Right renal pelvis (tissue), 4 donors: ENCODE data around the gene CPM. TPM values are rescaled to one million over a fixed set of nuclear protein-coding genes. Genes with fewer than 3 reads are reported as not detected.
"Not testable (repeated sequence)": the region's sequence is repeated elsewhere in the genome, so short reads cannot be mapped to it uniquely, and the experiment has no call there.

ENCODE experiments used
- DNase-seq, 4 donors: peaks; one replicate each; pipeline ENCODE4 v3.0.0-alpha.2; 2013; ENCODE audit warnings: low read depth in 4 of 4, low spot score in 3 of 4, missing footprints in 1 of 4
- polyA plus RNA-seq, 4 donors: library from polyadenylated mRNA; unstranded; fragments of 120-200 nt; gene quantifications; one replicate each; pipeline ENCODE4 v1.2.1, GENCODE V29; 2013; ENCODE audit not compliant: insufficient read length in 4 of 4

Gene CPM
- polyA plus RNA-seq, 4 donors = 25.5 to 28.6 (median 27.4) TPM

DNA sequence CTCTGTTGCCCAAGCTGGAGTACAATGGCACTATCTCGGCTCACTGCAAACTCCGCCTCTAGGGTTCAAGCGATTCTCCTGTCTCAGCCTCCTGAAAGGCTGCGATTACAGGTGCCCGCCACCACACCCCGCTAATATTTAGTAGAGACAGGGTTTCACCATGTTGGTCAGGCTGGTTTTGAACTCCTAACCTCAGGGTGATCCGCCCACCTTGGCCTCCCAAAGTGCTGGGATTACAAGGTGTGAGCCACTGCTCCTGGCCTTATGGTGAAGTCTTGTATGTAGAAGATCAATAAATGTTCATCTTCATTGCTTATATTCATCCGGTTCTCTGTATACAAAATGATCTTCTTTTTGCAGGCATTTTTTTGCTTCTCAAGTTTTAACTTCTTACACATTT is 77.2 kb downstream of the CPM start:
- no peak for DNase-seq

DNA sequence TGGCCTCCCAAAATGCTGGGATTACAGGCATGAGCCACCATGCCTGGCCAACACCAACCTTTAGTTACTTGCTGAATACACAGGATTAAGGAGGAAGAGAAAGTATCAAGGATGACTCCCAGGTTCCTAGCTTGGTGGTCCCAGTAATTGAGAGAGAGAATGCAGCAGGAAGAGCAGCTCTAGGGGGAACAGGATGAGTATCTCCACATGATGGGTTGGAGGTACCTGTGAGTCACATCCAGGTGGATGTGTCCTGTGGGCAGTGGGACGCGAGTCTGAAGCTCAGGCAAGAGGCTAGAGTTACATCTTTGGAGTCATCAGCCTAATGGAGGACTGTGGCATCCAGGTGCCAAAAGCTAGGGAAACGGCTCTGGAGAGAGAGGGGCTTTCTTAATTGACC is 77.9 kb downstream of the CPM start:
- no peak for DNase-seq

DNA sequence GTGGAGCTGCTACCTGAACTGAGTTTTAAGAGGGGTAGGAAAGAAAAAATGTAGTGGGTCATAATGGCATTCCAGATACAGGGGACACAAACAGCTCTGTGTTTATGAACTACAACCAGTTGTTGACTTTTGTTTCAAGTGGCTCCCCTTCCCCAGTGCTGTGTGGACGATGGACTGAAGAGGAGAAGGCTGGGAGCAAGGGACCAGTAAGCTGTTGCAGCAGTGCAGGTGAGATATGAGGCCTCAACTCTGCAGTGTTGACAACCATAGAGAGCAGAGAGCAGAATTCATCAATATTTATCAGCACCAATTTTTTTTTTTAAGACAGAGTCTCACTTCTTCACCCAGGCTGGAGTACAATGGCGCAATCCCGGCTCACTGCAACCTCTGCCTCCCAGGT is 78.4 kb downstream of the CPM start:
- DNase-seq = no peak

DNA sequence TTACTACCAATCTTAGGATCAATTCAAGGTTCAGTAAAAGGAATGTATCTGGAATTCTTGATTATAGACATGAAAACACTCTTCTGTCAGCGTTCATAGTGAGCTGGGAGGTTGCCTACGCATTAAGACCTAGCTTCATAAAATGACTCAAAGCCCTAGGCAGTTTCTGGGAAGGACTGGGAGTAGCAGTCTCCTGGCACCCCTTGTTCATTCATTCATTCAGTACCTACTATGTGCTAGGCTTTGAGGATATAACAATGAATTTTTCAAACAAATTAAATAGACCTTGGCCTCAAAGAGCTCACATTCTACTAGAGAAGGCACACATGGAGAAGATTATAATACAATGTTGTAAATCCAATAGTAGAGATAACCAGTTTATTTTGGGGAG is 78.9 kb downstream of the CPM start:
- DNase-seq = no peak

DNA sequence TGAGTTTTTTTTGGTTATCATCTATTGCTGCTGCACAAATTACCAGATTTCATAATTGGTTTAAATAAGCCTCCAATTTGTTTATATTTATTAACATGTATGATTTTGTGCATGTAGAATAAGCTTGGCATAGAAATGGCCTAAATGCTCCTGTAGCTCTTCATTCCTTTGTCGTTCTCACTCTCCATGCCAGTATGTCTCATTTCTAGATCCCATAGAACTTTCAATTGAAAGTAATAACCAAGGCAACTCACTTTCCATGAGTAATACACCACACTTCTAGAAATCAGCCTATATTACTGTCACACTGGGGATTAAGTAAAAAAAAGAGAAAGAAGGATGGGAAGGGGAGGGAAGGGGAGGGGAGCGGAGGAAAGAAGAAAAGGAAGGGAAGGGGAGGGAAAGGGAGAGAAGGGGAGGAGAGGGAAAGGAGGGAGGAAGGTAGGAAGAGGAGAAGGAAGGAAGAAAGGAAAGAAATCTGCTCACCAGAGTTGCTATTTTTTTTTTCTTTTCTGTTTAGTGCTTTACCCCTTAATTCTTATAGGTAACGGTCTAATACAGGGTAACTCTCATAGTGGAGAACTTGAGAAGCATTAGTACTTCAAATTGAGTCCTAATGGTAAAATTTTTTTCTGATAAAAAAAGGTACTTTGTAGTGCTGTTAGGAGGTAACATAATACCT is 79.4 kb downstream of the CPM start:
- no peak for DNase-seq

DNA sequence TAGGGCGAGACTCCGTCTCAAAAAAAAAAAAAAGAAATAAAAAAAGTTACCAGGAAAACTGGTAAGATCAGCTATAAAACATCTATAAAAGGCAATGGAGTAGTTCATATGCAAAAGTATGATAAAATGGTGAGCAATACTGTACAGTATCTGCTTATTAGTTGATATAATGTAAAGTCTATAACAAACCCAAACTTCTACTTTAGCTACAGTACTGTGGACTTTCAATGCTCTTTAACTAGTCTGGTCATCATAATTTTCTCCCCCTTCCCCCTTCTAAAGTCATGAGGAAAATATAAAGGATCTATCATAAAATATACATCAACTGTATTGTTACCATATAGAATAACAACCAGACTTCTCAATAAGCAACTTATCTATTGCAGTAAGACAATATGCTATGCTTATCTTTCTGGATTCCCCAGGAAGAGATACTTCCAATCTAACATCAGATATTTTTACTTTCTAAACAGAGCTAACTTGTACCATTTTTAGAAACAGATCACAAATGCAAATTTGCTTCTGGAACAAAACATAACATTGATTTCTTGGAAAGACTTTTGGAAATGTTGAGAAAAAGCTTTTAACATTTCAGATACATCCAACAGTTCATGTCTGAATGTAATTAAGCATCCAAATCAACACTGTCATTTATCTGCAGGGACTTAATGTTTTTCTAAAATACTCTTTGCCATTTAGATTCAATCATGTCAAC is 81.2 kb downstream of the CPM start:
- no peak for DNase-seq

DNA sequence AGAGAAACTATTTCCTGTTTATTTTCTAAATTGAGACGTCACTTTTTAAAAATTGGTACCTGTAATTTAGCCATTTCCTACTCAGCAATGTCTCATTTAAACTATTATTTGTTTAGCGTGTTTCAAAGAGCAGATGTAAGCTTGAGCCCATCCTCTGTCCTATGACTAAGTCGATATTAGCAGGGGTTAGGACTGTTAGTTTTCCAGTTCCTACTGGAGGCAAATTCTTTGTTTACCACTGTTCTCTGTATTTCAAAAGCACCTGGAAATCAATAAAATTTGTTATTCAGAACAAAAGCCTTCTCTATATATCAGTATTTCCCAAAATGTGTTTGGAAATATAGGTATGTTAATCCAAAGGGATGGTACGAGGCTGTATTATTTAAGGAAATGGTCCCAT is 82.6 kb downstream of the CPM start:
- no peak for DNase-seq

DNA sequence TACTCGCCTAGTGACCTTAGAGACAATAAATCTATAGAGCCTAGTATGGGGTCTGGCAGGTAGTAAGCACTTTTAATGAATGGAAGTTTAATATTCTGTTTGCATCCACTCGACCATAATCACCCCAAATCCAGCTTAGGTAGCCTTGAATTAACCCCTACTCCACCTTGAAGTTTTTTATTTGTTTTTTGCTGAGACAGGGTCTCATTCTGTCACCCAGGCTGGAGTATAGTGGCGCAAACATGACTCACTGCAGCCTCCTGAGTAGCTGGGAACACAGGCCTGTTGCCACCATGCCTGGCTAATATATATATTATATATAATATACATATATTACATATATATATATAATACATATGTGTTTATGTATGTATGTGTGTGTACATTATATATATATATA is 86.2 kb downstream of the CPM start:
- no peak for DNase-seq

DNA sequence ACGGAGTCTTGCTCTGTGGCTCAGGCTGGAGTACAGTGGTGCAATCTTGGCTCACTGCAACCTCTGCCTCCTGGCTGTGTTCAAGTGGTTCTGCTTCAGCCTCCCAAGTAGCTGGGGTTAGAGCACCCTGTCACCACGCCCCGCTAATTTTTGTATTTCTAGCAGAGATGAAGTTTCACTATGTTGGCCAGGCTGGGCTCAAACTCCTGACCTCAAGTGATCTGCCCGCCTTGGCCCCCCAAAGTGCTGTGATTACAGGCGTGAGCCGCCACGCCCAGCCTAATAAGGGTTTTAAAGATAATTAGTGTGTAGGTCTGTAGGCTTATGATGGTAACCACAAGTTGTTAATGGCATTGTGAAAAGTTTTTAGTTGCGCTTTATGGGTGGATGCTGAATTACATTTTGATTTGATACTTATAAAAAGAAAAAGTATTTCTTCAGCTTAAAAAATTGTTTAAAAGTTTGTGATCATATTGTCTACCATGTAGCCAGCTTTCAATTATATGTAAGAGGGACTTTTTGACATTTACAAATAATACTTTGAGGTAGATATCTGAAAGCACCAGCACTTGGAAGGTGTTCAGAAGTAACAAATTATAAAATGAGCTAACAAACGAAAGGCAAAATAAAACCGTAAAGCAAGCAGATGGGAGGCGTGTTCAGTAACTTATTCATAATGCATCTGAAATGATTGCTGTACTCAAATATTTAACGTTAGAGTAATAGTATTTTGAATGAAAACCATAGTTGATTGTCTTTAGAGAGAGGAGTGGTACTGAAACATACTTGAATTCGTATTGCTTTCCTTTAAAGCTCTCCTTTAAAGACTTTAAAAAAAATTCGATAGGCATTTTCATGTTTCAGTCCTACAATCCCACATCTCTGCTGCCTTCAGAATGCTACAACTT is 87.9 kb downstream of the CPM start:
- DNase-seq = no peak

DNA sequence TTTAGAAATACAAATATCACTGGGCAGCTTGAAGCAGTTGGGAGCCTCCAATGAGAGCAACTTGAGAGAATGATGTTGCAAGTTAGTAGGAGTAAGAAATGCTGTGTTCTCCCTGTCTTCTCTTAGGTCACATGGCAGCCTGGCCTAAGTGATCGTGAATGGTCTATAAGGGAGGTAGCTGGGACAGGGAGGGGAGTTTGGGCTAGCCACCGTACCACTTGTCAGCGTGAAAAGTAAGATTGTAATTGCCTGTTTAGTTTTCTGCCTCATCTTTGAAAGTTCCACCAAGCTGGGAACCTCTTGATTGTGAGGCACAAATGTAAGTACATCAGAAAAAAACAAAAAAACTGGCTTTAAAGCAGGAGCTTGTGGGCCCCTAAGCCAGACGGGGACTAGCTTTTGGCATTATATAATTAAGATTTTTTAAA is 88.6 kb downstream of the CPM start:
- no peak for DNase-seq

DNA sequence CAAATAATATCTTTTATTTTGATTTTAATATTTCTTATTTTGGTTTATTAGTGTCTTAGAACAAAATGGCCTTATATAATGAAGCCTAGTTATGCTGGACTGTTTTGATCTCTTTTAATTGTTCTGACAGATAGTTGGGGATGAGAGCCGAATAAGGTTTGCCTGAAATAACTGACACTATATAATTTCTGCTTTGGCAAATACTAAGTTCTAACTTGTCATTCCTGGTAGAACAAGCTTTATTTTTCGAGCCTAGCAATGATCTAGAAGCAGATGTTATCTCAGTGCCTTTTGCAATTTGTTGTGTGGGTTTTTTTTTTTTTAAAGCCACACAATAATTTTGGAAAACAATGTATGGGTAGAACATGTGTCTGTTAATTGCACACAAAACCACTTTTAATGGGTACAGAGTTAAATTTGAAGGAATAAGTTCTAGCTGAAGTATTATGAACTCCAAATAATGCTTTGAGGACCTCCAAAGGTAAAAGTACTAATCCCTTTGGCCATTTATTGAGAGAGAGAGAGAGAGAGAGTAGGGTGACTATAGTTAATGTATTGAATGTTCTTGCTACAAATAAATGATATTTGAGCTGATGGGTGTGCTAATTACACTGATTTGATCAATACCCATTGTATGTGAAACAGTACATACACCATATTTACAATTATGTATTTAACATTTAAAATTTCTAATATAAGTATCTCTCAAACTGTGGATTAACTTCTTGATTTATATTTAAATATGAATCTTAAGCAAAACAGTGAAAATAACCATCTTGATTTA is 90.0 kb downstream of the CPM start:
- DNase-seq = no peak

DNA sequence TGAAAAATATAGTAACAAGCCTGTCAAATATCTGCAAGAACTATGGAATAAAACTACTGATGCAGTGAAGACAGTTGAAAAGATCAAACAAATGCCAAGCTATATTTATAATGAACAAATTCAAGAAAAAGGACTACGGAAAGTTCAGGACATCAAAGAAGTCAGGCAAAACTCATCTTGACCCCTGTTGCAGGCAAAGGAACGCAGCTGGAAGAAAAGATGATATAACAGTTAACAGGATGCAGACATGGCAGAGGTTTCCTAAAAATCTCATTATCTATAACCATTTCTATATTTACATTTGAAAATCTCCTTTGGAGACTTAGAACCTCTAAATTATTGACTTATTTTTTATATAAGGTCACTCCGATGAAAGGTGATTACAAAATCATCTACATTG is 90.8 kb downstream of the CPM start:
- no peak for DNase-seq

DNA sequence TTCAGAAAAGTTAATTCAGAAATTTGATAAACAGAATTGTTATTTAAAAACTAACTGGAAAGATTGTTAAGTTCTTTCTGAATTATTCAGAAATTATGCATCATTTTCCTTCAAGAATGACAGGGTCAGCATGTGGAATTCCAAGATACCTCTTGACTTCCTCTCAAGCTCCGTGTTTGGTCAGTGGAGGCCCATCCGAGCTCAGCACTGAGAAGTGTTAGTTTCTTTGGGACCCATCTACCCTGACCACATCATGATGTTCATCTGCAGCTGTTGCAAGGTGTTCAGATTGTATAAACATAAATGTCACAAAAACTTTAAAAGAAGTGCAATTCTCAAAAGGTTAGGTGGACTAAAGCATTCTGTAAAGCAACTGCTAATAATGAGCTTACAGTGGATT is 91.3 kb downstream of the CPM start:
- DNase-seq = no peak

DNA sequence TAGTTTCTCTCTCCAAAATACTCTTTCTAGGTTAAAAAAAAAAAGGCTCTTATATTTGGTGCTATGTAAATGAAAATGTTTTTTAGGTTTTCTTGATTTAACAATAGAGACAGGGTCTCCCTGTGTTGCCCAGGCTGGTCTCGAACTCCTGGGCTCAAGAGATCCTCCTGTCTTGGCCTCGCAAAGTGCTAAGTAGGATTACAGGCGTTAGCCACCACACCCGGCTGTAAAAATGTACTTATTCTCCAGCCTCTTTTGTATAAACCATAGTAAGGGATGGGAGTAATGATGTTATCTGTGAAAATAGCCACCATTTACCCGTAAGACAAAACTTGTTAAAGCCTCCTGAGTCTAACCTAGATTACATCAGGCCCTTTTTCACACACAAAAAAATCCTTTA is 91.8 kb downstream of the CPM start:
- DNase-seq = not testable (repeated sequence)

DNA sequence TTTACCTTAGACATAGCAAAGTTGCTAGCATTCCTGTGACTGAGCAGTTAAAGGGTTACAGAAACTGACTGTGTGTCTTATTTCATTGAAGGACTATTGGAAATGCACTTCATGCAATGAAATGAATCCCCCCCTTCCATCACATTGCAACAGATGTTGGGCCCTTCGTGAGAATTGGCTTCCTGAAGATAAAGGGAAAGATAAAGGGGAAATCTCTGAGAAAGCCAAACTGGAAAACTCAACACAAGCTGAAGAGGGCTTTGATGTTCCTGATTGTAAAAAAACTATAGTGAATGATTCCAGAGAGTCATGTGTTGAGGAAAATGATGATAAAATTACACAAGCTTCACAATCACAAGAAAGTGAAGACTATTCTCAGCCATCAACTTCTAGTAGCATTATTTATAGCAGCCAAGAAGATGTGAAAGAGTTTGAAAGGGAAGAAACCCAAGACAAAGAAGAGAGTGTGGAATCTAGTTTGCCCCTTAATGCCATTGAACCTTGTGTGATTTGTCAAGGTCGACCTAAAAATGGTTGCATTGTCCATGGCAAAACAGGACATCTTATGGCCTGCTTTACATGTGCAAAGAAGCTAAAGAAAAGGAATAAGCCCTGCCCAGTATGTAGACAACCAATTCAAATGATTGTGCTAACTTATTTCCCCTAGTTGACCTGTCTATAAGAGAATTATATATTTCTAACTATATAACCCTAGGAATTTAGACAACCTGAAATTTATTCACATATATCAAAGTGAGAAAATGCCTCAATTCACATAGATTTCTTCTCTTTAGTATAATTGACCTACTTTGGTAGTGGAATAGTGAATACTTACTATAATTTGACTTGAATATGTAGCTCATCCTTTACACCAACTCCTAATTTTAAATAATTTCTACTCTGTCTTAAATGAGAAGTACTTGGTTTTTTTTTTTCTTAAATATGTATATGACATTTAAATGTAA is 93.5 kb downstream of the CPM start:
- no peak for DNase-seq

DNA sequence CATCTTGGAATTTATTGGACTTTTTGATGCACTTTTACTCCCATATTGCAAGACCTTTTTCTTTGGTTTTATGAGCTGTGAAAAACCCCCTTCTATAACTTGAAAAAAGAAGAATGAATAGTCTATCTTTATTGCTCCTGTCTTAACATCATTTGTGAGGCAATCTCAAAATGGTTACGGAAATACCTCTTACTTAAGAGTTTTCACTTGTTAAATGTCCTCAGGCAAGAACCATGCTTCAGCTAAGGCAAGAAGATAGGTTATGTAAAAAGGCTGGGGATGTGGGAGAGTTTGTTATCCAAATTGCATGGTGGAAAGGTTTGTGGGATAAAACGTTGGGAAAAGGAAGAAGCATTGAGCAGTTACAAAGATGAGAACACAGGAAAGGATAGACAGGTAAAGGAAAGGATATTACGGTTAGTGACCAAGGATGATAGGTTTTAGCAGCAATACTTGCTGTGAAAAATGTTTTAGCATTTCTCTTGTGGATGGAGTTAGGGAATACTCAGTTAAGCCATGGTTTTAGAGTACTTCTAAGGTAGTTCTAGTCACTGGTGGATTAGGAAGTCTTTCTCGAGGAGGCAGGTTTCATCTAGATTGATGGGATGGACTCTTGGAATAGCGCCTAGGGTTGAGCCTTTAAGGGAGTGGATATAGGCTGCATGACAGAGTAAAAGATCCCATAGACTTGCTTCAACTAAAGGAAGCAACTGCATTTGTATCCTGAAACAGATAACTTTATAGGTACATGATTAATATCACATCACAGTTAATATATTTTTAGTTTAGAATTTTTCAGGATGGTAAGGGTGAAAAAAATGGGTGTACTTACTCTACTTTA is 94.7 kb downstream of the CPM start:
- no peak for DNase-seq

DNA sequence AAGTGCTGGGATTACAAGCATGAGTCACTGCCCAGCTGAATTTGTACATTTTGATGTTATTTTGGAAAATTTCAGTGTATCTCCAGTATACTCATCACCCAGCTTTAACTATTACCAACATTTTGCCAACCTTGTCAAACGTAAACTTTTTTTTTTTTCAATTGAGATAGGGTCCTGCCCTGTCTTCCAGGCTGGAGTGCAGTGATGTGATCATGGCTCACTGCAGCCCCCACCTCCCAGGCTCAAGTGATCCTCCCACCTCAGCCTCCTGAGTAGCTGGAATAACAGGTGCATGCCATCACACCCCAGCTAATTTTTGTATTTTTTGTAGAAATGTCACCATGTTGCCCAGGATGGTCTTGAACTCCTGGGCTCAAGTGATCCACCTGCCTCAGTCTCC is 95.8 kb downstream of the CPM start:
- no peak for DNase-seq

DNA sequence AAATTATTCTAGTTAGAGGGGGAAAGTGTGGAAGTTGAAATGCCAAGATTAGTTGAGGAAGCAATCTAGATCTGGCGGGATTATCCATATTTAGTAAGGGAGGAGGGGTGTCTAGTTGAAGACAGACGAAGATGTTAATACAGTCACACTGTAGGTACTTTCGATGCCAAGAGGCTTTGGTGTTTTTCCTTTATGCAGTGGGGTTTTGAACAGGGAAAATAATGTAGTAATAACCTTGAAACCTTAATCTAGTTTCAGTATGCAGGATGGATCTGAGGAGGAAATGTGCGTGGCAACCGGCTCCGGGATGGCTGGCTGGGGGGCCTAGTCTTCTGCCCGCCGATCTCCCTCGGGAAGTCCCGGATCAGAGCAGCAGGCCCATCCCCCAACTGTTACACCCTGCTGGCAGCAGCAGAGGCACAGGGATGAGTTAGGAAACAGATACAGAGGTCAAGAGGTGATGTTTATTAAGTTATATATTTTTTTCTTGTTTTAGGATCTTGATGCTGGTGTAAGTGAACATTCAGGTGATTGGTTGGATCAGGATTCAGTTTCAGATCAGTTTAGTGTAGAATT is 97.5 kb downstream of the CPM start:
- no peak for DNase-seq
